ENCODE data around the gene HHAT.

GRCh38 chr1:210681158-210681557 is 352.5 kb downstream of the HHAT start:
- TF ChIP-seq CTCF (IDR thresholded peaks at IDR 0.05) (no peak), POLR2AphosphoS5 (IDR thresholded peaks at IDR 0.05) (no peak)

All from stomach (tissue), 4 donors.